ENCODE measurements around the gene RASA3. TPM values are rescaled to one million over a fixed set of nuclear protein-coding genes. Genes with fewer than 3 reads are reported as not detected.
A peak's percentile ranks its signal among the peaks of the same experiment; 100 is the strongest.

The RASA3 gene
- total and polyA plus RNA-seq, 2 of the 4 experiments (the other 2 are of a cell fraction), result 21.0 to 31.4 TPM

DNA sequence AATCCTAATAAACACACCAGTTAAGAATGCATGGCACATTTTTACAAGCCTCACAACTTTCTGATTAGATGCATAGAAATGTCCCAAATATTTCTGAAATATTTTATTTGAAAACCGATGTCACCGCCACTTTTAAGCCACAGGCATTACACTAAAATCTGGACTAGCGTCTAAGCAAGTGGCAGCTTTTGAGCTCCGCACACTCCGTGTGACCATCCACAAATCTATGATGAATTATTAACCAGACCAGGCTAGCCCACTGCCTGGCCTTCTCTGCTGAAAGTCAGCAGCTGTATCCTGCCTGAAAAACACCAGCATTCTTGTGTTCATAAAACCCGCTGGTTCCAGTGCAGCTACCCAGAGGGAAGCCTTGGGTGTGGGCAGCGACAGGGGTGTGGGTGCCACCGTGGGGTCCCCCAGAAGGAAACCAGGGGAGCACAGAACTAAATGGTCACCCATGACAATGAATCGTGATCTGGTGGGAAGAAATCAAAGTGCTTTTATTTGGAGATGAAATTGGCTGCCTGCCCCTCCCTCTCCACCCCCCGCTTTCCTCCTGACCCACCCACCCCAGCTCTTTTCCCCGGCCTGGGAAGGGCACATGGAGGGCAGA is 13.8 kb downstream of the RASA3 start:
- Histone ChIP-seq H2BK5ac (ENCODE audit: low read depth, low read length, poor library complexity, severe bottlenecking) (peak overlapping the region; percentile 98), H3K18ac (ENCODE audit: low read depth, low read length) (peak overlapping the region; percentile 94), H2AK5ac (ENCODE audit: low read depth, low read length) (peak overlapping the region; percentile 97), H3K4me1 (ENCODE audit: control insufficient read depth, insufficient read depth, low read length) (peaks cover 41% of the 10 kb centered on the region), H3K23ac (ENCODE audit: low read depth, low read length) (peak overlapping the region; percentile 51), H2AFZ (replicated peaks; ENCODE audit: low read length, poor library complexity) (peak overlapping the region; percentile 56), H4K20me1 (ENCODE audit: insufficient read depth, low read length) (peaks cover 7% of the 10 kb centered on the region), H2AK9ac (replicated peaks; ENCODE audit: low read depth, low read length, poor library complexity) (peak overlapping the region; percentile 97), H2BK20ac (ENCODE audit: low read depth, low read length) (peak overlapping the region; percentile 86), H2BK15ac (ENCODE audit: low read depth, low read length) (peak overlapping the region; percentile 90), H3K27me3 (ENCODE audit: control insufficient read depth, insufficient read depth, low read length) (no peaks in the 10 kb centered on the region), H4K91ac (ENCODE audit: insufficient read depth, low read depth, low read length) (peak overlapping the region; percentile 96), H3K27ac (ENCODE audit: insufficient read depth, low read length) (peak overlapping the region; percentile 99), H3K4me2 (ENCODE audit: low read depth, low read length) (peak overlapping the region; percentile 86), H4K8ac (ENCODE audit: low read depth in 2 of 2, low read length in 2 of 2) (peak overlapping the region; percentile 89 to 97), H3K9ac (ENCODE audit: low read depth, low read length) (peak overlapping the region; percentile 83), H3K56ac (ENCODE audit: extremely low read depth, insufficient read depth, low read length) (peak overlapping the region; percentile 97), H3K4ac (ENCODE audit: low read depth, low read length) (peak overlapping the region; percentile 89), H2BK120ac (ENCODE audit: low read depth, low read length) (peak overlapping the region; percentile 98), H3K79me1 (ENCODE audit: low read depth in 1 of 2, low read length in 2 of 2) (peaks cover 11 to 57% of the 10 kb centered on the region in 2 experiments; a peak in 3 of 4 replicates), H3K9me3 (ENCODE audit: control insufficient read depth, insufficient read depth, low read length) (no peaks in the 10 kb centered on the region), H3K4me3 (ENCODE audit: insufficient read depth, low read depth, low read length) (peak overlapping the region; percentile 24; the same call in 1 of the 2 replicates), H4K5ac (ENCODE audit: low read depth, low read length) (peak overlapping the region; percentile 96), H3K9me1 (ENCODE audit: insufficient read depth, low read length) (peaks cover 33% of the 10 kb centered on the region), H3K14ac (replicated peaks; ENCODE audit: low read depth, low read length) (peak overlapping the region; percentile 56), H3K36me3 (ENCODE audit: control insufficient read depth, insufficient read depth, low read length) (peaks cover 4% of the 10 kb centered on the region; the same call in 1 of the 2 replicates)
- TF ChIP-seq MAZ (IDR thresholded peaks at IDR 0.05; ENCODE audit: borderline replicate concordance, low read depth, low read length) (0 out of 2 replicates have a peak, but pooled peaks have one; percentile 12), CHD1 (IDR thresholded peaks at IDR 0.05; ENCODE audit: low read depth, low read length) (no peak)
- DNase-seq (peak; percentile 74), ATAC-seq (ENCODE audit: low read depth) (peak; percentile 36)
- dilution Hi-C loops (cut with HindIII; ENCODE audit: low sequenced_read_pairs, unreplicated experiment), result no loop called here
- in situ Hi-C loops (cut with MboI; ENCODE audit: low sequenced_read_pairs), result no loop called here
- intact Hi-C loops (cut with micrococcal nuclease), result loop anchor here (1.0 kb wide), 2 partner anchors 13 to 53 kb away; no protein-coding TSS in a partner anchor
- WGBS, 2 experiments (ENCODE audit: extremely low coverage in 2 of 2, insufficient read length in 1 of 2), result 8% methylated on average over 4 of the region's 11 CpGs; no CpG with 5 or more reads in 1 of the 2 experiments
- ChIA-PET POLR2A (ENCODE audit: unreplicated experiment) (interaction anchor here (0.9 kb wide), 1 partner anchor 14 kb away, joined by 4 read pairs; the partner anchor contains the start of gene RASA3), CTCF (no interaction called here)
- BruUV-seq (replicated peaks), result no TSS peak

Measured in IMR-90 (cell line).